Urinary bladder (tissue), 4 donors: ENCODE measurements around the gene FOXN3. TPM values are rescaled to one million over a fixed set of nuclear protein-coding genes. Genes with fewer than 3 reads are reported as not detected.

ENCODE experiments used
- DNase-seq: peaks from one replicate; pipeline ENCODE4 v3.0.0-alpha.2; 2015; ENCODE audit errors: extremely low spot score
- H3K27ac ChIP-seq: one replicate; pipeline ENCODE4 v1.5.1; 2013; ENCODE audit warnings: low read depth, mild to moderate bottlenecking, moderate library complexity
- H3K36me3 ChIP-seq: one replicate; pipeline ENCODE4 v1.6.1; 2013; ENCODE audit warnings: mild to moderate bottlenecking, moderate library complexity; ENCODE audit not compliant: insufficient read depth
- H3K4me1 ChIP-seq: one replicate; pipeline ENCODE4 v1.6.1; 2013; ENCODE audit warnings: mild to moderate bottlenecking, moderate library complexity; ENCODE audit not compliant: insufficient read depth
- H3K4me3 ChIP-seq: one replicate; pipeline ENCODE4 v1.5.1; 2013; ENCODE audit warnings: low read depth, low read length
- WGBS: extraction: QIAGEN DNeasy Blood & Tissue Kit; methylation state at CpG from one replicate; pipeline ENCODE4 v1.1.7; 2013; 5-methylcytosine and 5-hydroxymethylcytosine counted together
- polyA plus RNA-seq: library from polyadenylated mRNA; stranded (reverse); fragments of 200-250 nt; gene quantifications from one replicate; pipeline ENCODE4 v1.2.3, GENCODE V29; 2013
- total RNA-seq: library from RNA; depleted of rRNA; stranded (reverse); fragments of >200 nt; gene quantifications from one replicate; pipeline ENCODE4 v1.2.3, GENCODE V29; 2014
- donor health status: healthy with polysubstance abuse.
- donor health status: healthy.

The FOXN3 gene
- total and polyA plus RNA-seq, 2 donors = 38.5 to 64.7 TPM

- H3K4me3 ChIP-seq = no peak overlapping the region
- no peak for DNase-seq
- H3K4me1 ChIP-seq = peaks cover 2% of the 10 kb centered on the region
- H3K36me3 ChIP-seq = no peaks in the 10 kb centered on the region
- 78% methylated on average over 6 of the region's 6 CpGs for WGBS
- no peak overlapping the region for H3K27ac ChIP-seq
These were observed 229.5 kb downstream of the FOXN3 start for GRCh38 chr14:89187501-89187900.

- H3K4me3 ChIP-seq = no peak overlapping the region
- peaks cover 2% of the 10 kb centered on the region for H3K4me1 ChIP-seq
- H3K27ac ChIP-seq = no peak overlapping the region
- WGBS = 54% methylated on average over 7 of the region's 7 CpGs
- H3K36me3 ChIP-seq = no peaks in the 10 kb centered on the region
- no peak for DNase-seq
These were observed 230.1 kb downstream of the FOXN3 start for GRCh38 chr14:89186856-89187376.

DNA sequence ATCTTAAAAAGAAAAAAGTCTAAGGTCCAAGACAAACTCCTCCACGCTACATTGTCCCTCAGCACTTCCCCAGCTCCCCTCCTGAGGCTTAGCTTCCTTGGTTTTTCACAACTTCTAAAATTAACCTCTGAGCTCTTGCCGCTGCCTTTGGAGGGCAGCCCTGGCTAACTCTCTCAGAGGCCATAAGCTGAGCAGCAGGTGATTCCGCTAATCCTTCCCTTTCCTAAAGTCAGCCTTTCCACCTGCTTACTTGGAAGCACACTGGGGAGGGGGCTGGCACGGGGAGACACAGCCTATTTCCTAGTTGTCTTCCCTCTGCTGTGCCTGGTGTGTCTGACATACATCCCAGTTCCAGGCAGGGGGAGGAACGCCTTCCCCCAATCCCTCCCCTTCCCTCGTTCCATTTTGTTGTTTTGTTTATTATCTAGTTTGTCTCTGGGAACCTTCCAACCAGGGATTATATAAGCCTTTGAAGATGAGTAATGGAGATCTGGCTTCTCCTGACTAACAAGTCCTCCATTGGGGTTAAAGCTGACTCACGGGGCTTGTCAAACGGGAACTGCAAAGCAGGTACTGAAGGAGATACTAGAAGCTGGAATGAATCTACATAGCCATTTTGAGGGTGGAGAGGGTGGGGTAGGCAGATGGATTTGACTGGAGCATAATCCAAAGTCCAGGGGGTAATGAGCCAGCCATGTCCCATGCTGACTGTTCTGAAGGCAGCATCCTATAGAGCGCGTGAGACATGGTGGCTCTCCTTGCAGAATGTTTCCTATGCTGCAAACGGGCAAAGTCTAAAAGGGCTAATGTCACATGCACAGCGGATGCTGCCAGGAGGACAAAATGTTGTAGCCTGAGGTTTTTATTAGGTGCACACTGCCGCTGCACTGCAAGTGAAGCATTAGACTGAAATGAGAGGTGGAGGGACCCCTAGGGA, 230.8 kb downstream of the FOXN3 start:
- Histone ChIP-seq H3K36me3 (no peaks in the 10 kb centered on the region), H3K27ac (no peak overlapping the region), H3K4me3 (no peak overlapping the region), H3K4me1 (peaks cover 2% of the 10 kb centered on the region)
- peak; percentile 11 for DNase-seq
- 62% methylated on average over 13 of the region's 13 CpGs for WGBS

- no peak overlapping the region for H3K4me3 ChIP-seq
- WGBS = 78% methylated on average over 4 of the region's 4 CpGs
- peaks cover 2% of the 10 kb centered on the region for H3K4me1 ChIP-seq
- DNase-seq = no peak
- H3K27ac ChIP-seq = no peak overlapping the region
- no peaks in the 10 kb centered on the region for H3K36me3 ChIP-seq
These were observed 232.1 kb downstream of the FOXN3 start for GRCh38 chr14:89184952-89185351.

GRCh38 chr14:89182326-89182725, 234.7 kb downstream of the FOXN3 start:
- WGBS = 96% methylated on average over 5 of the region's 5 CpGs
- Histone ChIP-seq H3K36me3 (no peaks in the 10 kb centered on the region), H3K27ac (no peak overlapping the region), H3K4me1 (peaks cover 2% of the 10 kb centered on the region), H3K4me3 (no peak overlapping the region)
- no peak for DNase-seq

- H3K4me1 ChIP-seq = no peaks in the 10 kb centered on the region
- no peak overlapping the region for H3K27ac ChIP-seq
- WGBS = 91% methylated on average over 14 of the region's 14 CpGs
- H3K36me3 ChIP-seq = no peaks in the 10 kb centered on the region
- no peak overlapping the region for H3K4me3 ChIP-seq
- no peak for DNase-seq
These were observed 236.5 kb downstream of the FOXN3 start for GRCh38 chr14:89180546-89180945.

- WGBS = 84% methylated on average over 13 of the region's 13 CpGs
- Histone ChIP-seq H3K36me3 (no peaks in the 10 kb centered on the region), H3K4me3 (no peak overlapping the region), H3K27ac (no peak overlapping the region), H3K4me1 (no peaks in the 10 kb centered on the region)
- DNase-seq = no peak
These were observed 237.1 kb downstream of the FOXN3 start for GRCh38 chr14:89179891-89180404.

DNA sequence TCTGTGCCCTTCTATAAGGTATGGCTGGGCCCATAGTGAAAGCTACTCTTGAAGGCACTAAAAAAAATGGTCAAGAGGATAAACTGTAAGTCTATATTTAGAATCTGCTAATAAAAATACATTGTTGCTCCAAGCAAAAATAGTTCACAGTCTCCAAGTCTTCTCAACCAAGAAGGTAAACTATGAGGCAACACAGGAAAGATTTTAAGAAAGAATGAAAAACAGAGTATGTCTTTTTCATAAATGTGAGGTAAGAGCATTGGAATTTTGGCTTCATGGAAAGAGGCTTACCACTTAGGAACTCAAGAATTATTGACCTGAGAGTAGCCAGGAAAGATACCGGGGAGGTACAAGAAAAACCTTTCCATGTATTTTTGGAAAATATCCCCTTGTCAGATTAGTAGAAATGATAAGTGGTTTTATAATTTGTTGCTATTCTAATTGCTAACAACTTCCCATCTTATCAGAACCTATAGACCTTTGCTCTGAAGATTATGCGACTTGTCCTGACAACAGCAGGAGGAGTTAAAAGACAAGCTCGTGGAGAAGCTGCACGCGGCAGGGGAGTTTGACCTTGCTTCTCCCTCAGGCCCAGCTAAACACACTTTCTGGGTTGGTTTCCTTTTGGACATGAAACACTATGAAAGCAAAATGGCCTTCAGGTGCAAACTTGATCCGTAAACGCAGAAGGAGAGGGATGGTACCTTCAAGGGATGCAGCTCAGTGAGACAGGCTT, 238.1 kb downstream of the FOXN3 start:
- Histone ChIP-seq H3K4me3 (no peak overlapping the region), H3K27ac (no peak overlapping the region), H3K36me3 (no peaks in the 10 kb centered on the region), H3K4me1 (no peaks in the 10 kb centered on the region)
- 70% methylated on average over 7 of the region's 7 CpGs for WGBS
- DNase-seq = no peak

DNA sequence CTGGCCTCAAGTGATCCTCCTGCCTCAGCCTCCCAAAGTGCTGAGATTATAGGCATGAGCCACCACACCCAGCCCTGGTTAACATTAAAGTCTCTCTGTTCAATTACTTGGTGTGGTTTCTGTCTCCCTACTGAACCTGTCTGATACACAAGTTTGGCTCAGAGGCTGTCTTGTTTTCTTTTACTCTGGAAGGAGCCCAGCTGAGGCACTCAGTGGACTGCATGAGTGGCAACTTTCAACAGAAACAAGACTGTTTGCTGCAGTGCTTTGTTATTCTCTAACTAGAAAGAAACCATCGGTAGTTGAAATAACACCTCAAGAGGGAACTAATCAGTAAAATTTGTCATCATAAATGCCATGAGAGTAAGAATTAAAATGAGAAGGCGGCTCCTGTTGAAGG, 238.7 kb downstream of the FOXN3 start:
- Histone ChIP-seq H3K4me3 (no peak overlapping the region), H3K27ac (no peak overlapping the region), H3K4me1 (no peaks in the 10 kb centered on the region), H3K36me3 (no peaks in the 10 kb centered on the region)
- no peak for DNase-seq
- WGBS = 81% methylated on average over 2 of the region's 2 CpGs

DNA sequence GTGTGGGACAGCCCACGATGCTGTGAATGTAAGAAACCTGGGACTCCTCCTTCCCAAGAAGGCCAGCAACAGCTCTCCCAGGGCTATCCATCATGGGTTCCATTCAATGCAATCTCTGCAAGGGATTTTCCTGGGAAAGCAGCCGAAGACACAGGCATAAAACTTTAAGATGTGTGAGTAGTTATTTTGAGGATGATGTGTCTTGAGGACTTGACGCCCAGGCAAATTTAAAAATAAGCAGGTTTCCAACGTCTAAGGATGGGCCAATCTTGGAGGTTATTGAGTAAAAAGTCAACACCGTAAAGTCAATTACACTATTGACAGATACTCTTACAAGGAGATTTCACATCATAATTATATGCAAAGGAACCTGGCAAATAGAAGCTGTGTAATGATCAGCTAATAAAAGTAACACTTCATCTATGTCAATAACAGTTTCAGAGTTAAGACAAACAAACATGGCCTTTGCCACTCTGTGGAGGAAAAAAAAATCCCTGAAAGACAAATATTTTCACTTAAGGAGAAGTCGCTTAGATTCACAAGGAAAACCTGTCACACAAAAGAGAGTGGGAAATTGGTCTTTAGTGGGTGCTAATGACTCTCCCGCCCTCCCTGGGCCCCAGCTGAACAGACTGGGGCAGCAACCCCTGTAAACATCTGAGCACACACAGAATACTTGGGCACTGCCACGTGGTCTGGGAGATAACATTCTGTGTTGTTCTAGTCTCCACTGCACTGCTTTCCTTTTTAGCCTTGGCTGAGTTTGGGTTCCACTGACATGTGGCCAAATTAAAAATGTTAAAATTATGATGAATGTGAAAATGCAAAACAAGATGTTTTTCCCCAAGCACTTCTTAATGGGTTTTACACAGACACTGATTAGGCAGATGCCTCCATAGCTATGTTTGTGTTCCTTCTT, 240.9 kb downstream of the FOXN3 start:
- Histone ChIP-seq H3K4me3 (no peak overlapping the region), H3K36me3 (no peaks in the 10 kb centered on the region), H3K27ac (no peak overlapping the region), H3K4me1 (no peaks in the 10 kb centered on the region)
- no peak for DNase-seq
- 75% methylated on average over 8 of the region's 8 CpGs for WGBS

- H3K4me1 ChIP-seq = no peaks in the 10 kb centered on the region
- H3K36me3 ChIP-seq = no peaks in the 10 kb centered on the region
- DNase-seq = no peak
- H3K27ac ChIP-seq = no peak overlapping the region
- no peak overlapping the region for H3K4me3 ChIP-seq
These were observed 245.4 kb downstream of the FOXN3 start for GRCh38 chr14:89171628-89172027.

- no peaks in the 10 kb centered on the region for H3K36me3 ChIP-seq
- WGBS = 61% methylated on average over 2 of the region's 2 CpGs
- DNase-seq = no peak
- no peak overlapping the region for H3K4me3 ChIP-seq
- H3K27ac ChIP-seq = no peak overlapping the region
- no peaks in the 10 kb centered on the region for H3K4me1 ChIP-seq
These were observed 245.9 kb downstream of the FOXN3 start for GRCh38 chr14:89171168-89171567.

DNA sequence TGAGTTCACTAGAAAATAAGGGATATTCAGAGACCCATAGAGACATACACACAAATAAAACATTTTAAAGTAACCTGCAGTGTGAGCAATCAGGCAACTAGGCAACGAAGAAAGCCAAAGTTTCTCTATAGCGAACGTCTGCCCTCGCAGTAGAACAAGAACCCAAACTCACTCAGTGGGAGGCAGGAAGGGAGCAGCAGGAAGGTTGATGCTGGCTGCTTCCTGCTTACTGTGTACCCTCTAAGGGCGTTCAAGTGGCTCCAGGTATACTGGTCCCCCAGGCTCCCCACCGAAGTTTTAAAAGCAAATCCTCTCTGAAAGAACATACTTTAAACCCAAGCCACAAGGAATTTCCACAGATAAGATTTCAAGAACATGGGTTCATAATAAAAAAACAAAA, 249.3 kb downstream of the FOXN3 start:
- Histone ChIP-seq H3K4me1 (no peaks in the 10 kb centered on the region), H3K27ac (no peak overlapping the region), H3K36me3 (no peaks in the 10 kb centered on the region), H3K4me3 (no peak overlapping the region)
- WGBS = 85% methylated on average over 6 of the region's 6 CpGs
- DNase-seq = no peak
